Activated CD4-positive, alpha-beta T cell treated with anti-CD3 and anti-CD28 coated beads, Interleukin-2, amount 50 U/mL, for 1 hour (primary cell): Measurements from ENCODE around the gene GANAB.
"Not testable (repeated sequence)": the region's sequence is repeated elsewhere in the genome, so short reads cannot be mapped to it uniquely, and the experiment has no call there.

Experiments
- DNase-seq: peaks from one replicate; pipeline ENCODE4 v3.0.0-alpha.2; 2020

GANAB gene

DNA sequence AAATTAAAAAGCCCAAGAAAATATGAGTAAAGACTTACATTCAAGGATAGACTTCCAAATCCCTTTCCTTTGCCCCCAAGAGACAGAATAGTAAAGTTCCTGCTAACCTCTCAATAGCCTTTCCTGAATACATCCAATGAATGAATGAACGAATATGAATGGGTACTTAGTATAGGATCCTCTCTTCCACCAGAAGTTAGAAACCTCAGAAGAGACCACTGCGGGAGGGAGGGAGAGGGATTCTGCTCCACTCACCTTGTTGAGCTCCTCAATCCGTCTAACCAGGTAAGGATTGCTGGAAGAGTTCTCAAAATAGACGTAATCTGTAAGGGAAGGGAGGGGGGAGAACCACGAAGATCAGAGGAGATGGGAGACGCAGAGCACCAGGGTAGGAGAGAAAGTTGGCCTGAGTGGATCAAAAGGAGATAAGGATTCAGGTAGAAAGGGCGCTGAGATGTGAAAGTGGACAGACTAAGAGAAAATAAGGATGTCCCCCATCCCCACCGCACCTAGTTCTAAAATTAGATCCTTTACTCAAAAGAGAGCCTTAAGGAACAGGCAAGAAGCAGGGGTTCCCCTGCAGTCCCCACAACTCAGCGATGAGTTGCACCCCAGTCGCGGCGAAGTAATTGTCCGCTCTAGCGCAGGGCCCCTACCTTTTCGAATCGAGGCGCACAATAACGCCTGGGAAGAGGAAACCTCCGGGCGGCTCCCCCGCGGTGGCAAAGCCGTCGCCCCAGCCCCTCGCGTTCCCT lies 45.9 kb downstream of the GANAB start:
- no peak for DNase-seq

DNA sequence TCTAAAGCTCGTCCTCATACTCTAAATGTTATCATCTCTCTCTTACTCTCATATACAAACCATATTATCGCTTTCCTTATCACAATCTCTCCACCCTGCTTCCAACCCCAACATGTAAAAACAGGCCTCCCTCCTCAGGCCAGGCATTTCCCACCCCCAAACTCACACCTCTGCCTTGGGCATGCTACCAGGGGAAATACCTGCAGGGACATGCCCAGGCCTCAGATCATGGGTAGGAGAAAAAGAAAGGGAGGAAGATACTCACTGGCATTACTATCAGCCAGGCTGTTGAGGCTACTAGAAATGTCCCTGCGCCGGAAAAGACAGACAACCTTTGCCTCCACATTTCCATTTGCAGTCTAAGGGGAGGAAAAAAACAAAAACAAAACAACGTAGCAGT lies 46.5 kb downstream of the GANAB start:
- no peak for DNase-seq

DNA sequence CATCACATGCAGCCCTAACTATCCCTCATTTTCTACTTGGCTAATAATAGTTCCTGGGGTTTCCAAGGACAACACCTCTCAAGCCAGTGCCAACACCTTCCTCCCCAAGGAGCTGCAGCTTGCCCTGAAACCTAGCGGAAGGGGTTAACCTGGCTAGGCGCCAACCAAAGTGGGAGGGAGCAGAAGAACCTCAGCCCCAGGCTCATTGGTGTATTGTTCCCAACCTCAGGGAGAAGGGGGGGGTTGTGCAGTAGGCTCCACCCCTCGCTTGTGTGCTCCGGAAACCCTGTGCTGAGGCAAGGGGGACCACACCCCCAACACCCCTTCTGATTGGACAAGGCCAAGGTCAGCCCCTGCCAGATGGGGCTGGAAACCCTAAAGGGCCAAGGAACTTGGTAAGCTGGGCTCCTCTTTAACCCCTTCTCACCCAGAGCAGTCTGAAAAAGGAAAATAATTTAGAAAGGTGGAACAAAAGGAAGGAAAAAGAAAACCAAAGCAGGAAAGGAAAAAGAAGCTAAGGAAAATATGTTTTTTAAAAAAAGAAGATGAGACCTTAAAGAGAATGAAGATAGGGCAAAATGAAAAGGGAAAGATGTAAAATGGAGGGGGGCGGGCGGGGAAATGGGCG lies 47.2 kb downstream of the GANAB start:
- peak; percentile 95 for DNase-seq

DNA sequence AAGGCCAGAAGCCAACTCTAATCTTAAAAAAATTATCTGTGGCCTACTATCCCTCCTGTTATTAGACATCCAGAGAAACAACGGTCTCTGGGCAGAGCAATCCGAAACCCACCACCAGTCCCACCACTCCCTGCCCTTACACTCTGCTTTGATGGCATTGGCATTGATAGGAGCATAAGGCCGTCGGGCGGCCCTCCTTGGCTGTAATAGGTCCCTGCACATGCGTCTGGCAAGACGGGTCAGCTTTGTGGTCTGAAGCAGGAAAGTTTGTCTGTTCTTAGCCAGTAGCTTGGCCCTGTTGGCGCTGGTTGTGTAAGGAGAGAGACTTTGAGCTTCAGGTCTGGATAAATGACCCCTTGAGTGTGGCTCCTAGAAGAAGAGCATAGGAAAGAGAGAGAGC lies 51.3 kb downstream of the GANAB start:
- DNase-seq: no peak

DNA sequence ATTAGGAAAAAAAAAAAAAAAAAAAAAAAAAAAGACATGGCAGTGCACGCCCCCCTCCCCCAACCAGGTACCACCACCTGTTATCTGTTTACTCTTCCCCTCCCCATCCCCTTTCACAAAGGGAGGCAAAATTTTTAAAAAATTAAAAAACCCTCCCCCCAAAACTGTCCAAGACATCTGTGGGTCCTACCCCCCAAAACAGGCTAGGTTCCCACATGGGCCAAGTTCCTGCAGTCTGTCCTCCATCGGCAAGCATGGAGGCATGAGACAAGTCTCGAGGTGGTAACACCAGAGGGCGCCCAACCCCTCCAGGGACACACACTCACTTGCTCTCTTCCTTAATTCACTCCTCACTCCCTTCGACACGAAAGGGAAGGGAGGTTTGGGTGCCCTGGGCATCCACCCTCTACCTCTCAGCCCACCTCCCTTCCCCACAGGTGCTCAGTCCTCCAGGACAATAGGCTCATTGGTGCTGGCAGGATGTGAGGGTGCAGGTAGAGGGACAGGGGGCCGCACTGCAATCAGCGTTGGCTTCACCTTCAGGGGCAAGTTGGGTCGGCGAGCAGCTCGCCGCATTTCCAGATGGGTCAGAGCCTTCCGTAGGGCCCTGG lies 52.9 kb downstream of the GANAB start:
- DNase-seq: peak; percentile 80

DNA sequence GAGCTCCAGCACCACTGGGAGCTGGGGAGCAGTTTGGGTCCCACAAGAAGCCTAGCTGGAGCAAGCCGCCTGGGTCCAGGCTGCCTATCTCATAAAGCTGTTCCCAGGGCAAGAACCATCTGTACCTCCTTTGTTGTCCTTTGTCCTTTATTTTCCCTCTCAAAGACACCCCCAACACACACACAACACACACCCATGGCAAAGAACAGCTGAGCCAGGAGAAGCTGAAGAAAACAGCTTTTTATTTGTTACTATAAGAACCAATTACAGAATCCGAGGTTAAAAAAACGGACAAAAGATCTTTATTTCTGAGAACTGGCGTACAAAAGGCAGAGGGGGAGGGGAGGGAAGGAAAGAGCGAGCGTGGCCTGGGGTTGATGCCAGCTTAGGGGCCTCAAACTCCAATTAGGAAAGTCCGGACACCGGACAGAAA lies 53.4 kb downstream of the GANAB start:
- no peak for DNase-seq

DNA sequence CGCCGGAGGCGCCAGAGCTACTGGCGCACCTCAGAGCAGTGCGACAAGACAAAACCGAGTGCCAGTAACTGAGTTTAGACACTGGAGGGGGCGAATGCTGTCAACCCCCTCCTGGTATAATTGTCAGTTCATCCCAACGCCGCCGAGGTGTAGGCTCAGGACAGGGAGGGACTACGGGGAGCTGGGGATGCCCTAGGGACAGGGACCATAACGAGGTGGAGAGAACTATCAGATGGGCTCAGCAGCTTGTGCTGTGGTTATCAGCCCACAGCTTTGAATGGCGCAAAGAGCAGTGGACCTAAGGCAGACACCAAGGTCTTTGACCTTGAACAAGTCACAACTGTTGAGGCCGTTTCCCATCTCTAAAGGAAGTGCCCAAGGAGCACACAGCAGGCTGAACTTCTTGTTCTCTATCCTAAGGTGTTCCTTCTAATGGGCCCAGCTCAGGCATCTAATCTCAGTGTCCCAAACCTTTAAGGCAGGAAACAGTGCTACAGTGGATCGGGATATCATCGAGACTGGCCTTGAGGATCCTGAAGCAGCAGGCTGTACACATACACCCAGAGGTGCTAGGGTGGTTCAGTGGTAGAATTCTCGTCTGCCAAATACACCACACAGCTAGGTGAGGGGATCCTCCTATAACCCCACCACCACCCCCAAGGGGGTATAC lies 54.1 kb downstream of the GANAB start:
- DNase-seq: no peak

DNA sequence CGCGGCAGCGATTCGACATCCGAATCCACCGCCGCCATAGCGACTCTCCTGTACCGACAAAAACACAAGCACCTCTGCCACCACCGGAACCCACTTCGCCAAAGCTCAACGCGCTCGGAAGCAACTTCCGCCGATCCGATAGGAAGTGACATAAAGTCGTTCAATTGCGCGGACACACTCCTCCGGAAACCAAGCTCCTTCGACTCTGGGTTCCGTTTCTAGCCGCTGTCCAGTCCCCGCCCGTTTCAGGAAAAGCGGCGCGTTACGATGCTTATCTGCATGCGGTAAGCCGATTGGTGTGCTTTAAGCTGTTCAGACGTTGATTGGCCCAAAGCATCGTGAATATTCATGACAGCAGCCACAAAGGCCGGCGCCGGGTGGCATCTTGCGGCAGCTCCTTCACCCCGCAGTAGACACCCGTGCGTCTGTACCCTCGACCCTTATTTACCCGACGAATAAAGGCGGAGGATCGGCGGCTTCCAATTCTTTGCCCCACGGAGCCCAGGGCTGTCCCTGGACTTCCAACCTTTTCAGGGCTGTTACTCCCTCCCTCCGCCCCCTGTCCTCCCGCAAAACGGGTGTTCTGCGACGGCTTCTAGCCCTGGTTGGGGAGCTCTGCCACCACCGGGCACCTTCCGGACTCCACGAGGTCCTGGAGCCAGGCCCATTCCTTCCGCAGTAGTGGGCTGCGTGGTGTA lies 54.8 kb downstream of the GANAB start, which contains the start of gene TUT1:
TUT1 (minus strand) TSS at position 76 of the 698 bp plus-strand sequence; CDS start at position 38, 38 bp downstream.
- peak; percentile 95 for DNase-seq

DNA sequence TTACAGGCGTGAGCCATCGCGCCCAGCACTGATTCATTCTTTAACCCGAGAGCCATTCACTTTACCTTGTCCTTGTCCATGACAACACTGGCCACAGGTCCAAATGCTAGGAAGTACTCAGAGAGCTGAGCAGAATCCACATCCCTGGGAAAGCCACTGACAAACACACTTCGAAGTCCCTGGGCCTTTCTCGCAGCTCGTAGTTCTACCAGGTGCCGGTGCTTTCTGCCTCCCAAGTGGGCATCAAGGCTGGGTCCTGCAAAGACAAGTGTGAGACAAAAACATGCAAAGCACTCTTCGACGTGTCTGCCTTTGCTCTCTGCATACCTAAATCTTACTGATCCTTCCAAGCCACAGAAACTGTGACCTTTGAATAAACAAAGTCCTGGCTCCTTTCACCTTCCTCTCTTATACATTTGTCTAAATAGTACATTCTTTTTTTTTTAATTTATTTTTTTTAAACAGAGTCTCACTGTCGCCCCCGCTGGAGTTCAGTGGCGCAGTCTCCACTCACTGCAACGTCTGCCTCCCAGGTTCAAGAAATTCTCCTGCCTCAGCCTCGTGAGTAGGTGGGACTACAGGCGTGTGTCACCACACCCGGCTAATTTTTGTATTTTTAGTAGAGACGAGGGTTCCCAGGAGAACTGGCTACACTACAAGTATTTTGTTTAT lies 57.3 kb downstream of the GANAB start:
- DNase-seq: no peak

DNA sequence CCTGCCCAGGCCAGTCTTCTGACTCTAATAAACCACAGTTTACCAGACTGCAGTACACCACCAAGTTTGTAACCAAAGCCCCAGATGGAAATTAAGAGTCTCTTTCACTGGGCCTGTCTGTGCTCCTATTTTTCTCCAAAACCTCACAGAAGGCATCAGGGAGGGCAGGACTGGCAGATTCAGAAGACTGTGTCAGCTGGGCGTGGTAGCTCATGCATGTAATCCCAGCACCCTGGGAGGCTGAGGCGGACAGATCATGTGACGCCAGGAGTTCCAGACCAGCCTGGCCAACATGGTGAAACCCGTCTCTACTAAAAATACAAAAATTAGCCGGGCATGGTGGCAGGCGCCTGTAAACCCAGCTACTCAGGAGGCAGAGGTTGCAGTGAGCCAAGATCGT lies 61.1 kb downstream of the GANAB start:
- not testable (repeated sequence) for DNase-seq

DNA sequence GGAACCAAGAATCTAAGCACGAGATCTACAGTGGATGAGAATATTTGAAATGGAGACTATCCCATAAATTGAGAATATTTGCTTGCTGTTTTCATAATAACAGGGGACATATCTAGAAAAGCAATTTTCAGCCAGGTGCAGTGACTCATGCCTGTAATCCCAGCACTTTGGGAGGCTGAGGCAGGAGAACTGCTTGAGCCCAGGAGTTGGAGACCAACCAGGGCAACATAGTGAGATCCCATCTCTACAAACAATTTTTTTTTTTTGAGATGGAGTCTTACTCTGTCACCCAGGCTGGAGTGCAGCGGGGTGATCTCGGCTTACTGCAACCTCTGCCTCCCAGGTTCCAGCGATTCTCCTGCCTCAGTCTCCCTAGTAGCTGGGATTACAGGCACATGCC lies 64.7 kb downstream of the GANAB start:
- DNase-seq: not testable (repeated sequence)

DNA sequence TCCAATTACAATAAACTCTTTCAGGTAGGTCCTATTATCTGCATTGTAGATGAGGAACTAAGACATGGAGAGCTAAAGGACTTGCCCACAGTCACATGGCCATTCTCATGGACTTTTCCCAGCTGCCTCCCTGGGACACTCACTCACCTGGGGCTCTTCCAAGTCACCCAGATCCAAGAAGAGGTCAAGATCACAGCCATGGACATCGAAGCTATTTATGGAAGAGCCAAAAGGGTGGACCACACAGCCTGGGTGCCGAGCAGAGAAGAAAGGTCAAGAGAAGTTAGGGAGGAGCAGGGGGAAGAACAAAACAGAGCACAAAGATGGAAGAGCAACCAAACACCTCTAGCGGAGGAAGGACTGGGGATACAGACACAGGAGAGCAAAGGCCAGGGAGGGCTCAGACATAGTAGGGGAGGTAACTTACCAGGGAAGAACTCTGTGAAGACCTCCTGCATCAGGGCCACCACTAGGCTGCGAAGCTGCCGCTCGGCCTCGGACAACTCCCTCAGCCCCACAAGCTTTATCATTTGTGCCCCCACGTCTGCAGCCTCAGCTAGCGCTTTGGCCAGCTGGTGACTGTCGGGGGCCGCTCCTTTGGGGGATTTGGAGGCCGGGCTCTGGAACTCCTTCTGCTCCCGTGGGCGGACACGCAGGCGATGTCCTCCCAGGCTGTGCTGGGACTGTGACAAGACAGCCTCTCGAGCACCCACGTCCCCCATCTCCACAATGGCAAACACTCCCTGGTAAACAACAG lies 65.3 kb downstream of the GANAB start:
- no peak for DNase-seq

DNA sequence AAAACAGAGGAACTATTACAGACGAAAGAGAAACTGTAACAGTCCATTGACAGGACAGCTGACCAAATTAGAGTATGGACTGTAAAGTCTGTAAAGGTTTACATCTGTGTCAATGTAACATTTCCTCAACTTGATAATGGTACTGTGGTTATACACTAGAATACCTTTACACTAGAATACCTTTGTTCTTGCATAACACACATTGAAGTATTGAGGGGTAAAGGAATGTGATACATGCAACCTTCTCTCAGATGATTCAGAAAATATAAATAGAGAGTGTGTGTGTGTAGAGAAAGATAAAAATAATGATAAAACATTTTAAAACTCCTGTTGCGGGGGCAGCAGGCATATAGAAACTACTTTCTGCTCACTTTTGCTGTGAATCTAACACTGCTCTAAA lies 67.2 kb downstream of the GANAB start:
- no peak for DNase-seq

DNA sequence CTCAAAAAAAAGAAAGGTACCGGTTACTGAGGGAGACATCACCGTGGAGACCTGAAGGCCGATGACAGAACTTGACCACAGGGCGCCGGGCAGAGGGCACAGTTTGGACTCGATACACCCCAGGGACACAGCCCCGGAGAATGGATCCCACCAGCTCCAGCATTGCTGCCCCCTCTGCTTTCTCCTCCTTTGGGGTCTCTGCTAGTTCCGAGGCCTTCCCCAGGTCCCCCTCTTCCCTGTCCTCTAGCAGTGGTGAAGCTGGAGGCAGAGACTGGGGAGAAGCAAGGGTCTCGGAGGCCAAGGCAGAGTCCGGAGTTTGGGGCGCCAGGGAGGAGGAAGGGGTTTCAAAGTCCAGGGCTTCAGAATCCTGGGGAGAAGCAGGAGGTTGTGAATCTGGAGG lies 67.9 kb downstream of the GANAB start:
- no peak for DNase-seq

DNA sequence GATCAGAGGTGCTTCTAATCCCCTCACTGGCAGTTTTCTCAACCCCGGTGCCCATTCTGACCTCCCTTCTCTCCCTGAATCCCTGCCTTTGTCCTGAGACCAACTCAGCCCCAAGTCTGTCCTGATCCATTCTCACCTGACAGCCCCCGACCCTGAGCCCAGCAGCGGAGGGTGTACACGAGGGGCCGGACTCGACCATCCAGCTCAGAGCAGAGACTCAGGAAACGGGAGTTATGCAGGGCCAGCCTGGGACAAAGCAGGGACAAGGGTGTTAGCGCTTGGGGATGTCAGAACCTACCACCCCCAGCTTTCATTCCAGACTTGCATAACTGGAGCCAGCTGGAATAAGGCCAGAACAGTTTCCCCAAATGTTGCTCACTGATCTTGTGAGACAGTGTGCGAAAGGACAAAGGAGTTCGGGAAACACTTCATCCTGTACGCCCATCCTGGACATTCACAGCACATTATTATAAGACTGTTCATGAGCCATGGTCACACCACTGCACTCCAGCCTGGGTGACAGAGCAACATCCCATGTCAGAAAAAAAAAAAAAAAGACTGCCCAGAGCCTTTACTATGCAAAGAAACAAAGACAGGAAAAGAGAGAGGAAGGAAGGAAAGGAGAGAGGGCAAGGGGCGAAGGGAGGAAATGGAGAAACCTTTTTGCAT lies 69.2 kb downstream of the GANAB start:
- DNase-seq: no peak

DNA sequence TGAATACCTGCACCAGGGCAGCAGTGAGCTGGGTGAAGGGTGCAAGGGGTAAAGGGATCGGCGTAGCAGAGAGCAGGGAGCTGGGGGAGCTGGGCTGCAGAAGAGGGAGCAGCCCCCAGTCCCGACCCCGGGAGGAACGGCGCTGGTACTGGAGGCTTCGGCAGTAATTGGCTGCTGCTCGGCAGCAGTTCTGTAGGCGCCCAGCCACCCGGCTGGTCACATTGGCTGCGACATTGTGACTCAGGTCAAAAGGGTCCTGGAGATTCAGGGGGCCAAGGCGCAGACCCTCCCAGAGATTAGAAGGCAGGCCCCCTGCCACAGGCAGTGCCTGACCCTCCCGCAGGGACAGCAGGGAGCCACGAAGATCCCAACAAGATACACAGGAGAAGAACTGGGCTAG lies 70.6 kb downstream of the GANAB start:
- no peak for DNase-seq

DNA sequence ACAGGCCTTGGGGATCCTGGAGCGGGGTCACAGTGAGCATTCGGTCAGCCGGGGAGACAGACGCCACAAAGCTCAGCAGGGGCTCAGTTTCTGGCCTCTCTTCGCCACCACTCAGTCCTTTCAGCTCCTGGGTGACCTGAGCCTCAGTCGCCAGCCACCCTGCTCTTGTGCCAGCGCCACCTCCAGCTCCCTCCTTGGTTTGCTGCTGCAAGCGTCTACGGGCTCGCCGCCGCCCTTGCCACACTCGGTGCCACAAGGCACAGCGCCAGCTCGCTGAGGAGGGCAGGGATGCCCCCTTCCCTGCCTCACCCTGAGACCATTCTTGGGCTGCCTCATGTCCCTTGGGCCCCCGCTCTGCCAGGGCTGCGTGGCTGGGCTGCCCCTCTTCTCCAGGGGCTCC lies 71.3 kb downstream of the GANAB start:
- DNase-seq: no peak
